Brain pericyte (primary cell): ENCODE data around the gene HSD17B14.
"Not testable (repeated sequence)": the region's sequence is repeated elsewhere in the genome, so short reads cannot be mapped to it uniquely, and the experiment has no call there.

Source experiments
- DNase-seq: peaks from one replicate; pipeline ENCODE4 v3.0.0-alpha.2; 2012; ENCODE audit warnings: low read depth, low spot score

HSD17B14 gene

GRCh38 chr19:48798937-48799336, 37.4 kb downstream of the HSD17B14 start:
- peak; percentile 69 for DNase-seq

GRCh38 chr19:48797103-48797502, 39.2 kb downstream of the HSD17B14 start:
- no peak for DNase-seq

- no peak for DNase-seq
These were observed 39.8 kb downstream of the HSD17B14 start for GRCh38 chr19:48796298-48797083.

GRCh38 chr19:48795685-48796070, 40.6 kb downstream of the HSD17B14 start:
- DNase-seq, result no peak

GRCh38 chr19:48795055-48795684, 41.1 kb downstream of the HSD17B14 start:
- peak; percentile 88 for DNase-seq

GRCh38 chr19:48794291-48794690, 42.0 kb downstream of the HSD17B14 start:
- no peak for DNase-seq

GRCh38 chr19:48793271-48793670, 43.0 kb downstream of the HSD17B14 start:
- no peak for DNase-seq

GRCh38 chr19:48787331-48787730, 49.0 kb downstream of the HSD17B14 start:
- DNase-seq, result not testable (repeated sequence)

- not testable (repeated sequence) for DNase-seq
These were observed 49.9 kb downstream of the HSD17B14 start for GRCh38 chr19:48786422-48786821.

GRCh38 chr19:48784527-48784926, 51.8 kb downstream of the HSD17B14 start:
- no peak for DNase-seq

GRCh38 chr19:48780631-48781391, 55.5 kb downstream of the HSD17B14 start:
- DNase-seq, result no peak

- no peak for DNase-seq
These were observed 56.7 kb downstream of the HSD17B14 start for GRCh38 chr19:48779636-48780035.

- no peak for DNase-seq
These were observed 58.6 kb downstream of the HSD17B14 start for GRCh38 chr19:48777720-48778119.

GRCh38 chr19:48777139-48777538, 59.2 kb downstream of the HSD17B14 start:
- DNase-seq, result no peak

- no peak for DNase-seq
These were observed 63.8 kb downstream of the HSD17B14 start for GRCh38 chr19:48772503-48772953.

GRCh38 chr19:48770734-48771472, 65.4 kb downstream of the HSD17B14 start:
- DNase-seq, result no peak

GRCh38 chr19:48770266-48770665, 66.0 kb downstream of the HSD17B14 start:
- no peak for DNase-seq

- DNase-seq, result no peak
These were observed 67.1 kb downstream of the HSD17B14 start for GRCh38 chr19:48768994-48769713.

GRCh38 chr19:48768171-48768753, 68.0 kb downstream of the HSD17B14 start:
- DNase-seq, result not testable (repeated sequence)

- DNase-seq, result not testable (repeated sequence)
These were observed 70.5 kb downstream of the HSD17B14 start for GRCh38 chr19:48765816-48766215.
